ENCODE data around the gene PRSS1. TPM values are rescaled to one million over a fixed set of nuclear protein-coding genes. Genes with fewer than 3 reads are reported as not detected.

PRSS1 gene
- total and polyA plus RNA-seq, 2 experiments from 2014 or later: not detected

DNA sequence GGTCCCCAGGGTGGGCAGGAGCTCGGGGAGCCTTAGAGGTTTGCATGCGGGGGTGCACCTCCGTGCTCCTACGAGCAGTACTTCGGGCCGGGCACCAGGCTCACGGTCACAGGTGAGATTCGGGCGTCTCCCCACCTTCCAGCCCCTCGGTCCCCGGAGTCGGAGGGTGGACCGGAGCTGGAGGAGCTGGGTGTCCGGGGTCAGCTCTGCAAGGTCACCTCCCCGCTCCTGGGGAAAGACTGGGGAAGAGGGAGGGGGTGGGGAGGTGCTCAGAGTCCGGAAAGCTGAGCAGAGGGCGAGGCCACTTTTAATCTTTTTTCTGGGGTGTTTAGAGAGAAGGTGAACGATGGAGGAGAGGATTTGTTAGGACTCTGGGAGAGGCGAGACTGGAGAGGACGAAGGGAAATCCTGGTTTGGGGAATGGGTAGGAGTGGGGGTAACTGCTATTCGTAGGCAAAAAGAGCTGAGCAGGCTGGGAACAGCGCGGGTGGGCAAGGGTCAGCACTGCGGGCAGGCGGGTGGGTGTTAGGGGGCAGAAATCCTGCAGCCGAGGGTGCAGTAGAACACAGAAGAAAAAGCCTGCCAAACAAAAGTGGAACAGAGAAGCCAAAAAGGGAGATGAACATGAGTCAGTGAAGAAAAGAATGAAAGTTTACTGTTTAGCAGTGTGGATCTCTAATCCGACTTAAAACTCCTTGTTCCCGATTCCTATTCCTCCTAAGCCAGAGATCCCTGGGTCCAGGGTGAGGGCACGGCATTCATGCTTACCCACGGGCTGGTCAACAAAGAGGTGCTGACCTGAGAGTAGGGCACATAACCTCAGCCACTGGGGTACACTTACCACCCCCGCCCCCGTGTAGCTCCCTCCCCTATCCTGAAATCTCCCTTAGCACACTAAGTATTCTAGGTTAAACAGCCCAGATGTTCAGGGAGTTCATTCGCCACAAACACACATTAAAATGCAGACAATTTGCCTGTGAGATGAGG lies 48.4 kb downstream of the PRSS1 start:
- no peaks in the 10 kb centered on the region for H4K20me1 ChIP-seq (replicated peaks; ENCODE audit: insufficient read depth)
- H3K4me1 ChIP-seq (ENCODE audit: insufficient read depth): peaks cover 49% of the 10 kb centered on the region
- Mint-ChIP-seq H3K36me3 (ENCODE audit: low read depth) (peaks cover 20% of the 10 kb centered on the region), H3K27me3 (ENCODE audit: insufficient read depth, low read depth, poor library complexity) (peaks cover 35% of the 10 kb centered on the region), H3K4me3 (peak overlapping the region; percentile 86), H3K9me3 (peaks cover 6% of the 10 kb centered on the region; the same call in 1 of the 3 replicates), H3K4me1 (peaks cover 56% of the 10 kb centered on the region), H3K27ac (0 out of 2 replicates have a peak overlapping the region, but pooled peaks have one; percentile 19)
- peaks cover 9% of the 10 kb centered on the region; the same call in 1 of the 2 replicates for H3K9me2 ChIP-seq (ENCODE audit: insufficient read depth)
- no peak overlapping the region for H3K27ac ChIP-seq (ENCODE audit: low read depth)
- TF ChIP-seq, protein P1, sequence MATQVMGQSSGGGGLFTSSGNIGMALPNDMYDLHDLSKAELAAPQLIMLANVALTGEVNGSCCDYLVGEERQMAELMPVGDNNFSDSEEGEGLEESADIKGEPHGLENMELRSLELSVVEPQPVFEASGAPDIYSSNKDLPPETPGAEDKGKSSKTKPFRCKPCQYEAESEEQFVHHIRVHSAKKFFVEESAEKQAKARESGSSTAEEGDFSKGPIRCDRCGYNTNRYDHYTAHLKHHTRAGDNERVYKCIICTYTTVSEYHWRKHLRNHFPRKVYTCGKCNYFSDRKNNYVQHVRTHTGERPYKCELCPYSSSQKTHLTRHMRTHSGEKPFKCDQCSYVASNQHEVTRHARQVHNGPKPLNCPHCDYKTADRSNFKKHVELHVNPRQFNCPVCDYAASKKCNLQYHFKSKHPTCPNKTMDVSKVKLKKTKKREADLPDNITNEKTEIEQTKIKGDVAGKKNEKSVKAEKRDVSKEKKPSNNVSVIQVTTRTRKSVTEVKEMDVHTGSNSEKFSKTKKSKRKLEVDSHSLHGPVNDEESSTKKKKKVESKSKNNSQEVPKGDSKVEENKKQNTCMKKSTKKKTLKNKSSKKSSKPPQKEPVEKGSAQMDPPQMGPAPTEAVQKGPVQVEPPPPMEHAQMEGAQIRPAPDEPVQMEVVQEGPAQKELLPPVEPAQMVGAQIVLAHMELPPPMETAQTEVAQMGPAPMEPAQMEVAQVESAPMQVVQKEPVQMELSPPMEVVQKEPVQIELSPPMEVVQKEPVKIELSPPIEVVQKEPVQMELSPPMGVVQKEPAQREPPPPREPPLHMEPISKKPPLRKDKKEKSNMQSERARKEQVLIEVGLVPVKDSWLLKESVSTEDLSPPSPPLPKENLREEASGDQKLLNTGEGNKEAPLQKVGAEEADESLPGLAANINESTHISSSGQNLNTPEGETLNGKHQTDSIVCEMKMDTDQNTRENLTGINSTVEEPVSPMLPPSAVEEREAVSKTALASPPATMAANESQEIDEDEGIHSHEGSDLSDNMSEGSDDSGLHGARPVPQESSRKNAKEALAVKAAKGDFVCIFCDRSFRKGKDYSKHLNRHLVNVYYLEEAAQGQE (IDR thresholded peaks at IDR 0.05; ENCODE audit: unreplicated experiment): no peak
- no peak for TF ChIP-seq STAT1 (IDR thresholded peaks at IDR 0.05; ENCODE audit: unreplicated experiment)
- no peak for TF ChIP-seq ETS1 (IDR thresholded peaks at IDR 0.05)
- TF ChIP-seq, protein P2, sequence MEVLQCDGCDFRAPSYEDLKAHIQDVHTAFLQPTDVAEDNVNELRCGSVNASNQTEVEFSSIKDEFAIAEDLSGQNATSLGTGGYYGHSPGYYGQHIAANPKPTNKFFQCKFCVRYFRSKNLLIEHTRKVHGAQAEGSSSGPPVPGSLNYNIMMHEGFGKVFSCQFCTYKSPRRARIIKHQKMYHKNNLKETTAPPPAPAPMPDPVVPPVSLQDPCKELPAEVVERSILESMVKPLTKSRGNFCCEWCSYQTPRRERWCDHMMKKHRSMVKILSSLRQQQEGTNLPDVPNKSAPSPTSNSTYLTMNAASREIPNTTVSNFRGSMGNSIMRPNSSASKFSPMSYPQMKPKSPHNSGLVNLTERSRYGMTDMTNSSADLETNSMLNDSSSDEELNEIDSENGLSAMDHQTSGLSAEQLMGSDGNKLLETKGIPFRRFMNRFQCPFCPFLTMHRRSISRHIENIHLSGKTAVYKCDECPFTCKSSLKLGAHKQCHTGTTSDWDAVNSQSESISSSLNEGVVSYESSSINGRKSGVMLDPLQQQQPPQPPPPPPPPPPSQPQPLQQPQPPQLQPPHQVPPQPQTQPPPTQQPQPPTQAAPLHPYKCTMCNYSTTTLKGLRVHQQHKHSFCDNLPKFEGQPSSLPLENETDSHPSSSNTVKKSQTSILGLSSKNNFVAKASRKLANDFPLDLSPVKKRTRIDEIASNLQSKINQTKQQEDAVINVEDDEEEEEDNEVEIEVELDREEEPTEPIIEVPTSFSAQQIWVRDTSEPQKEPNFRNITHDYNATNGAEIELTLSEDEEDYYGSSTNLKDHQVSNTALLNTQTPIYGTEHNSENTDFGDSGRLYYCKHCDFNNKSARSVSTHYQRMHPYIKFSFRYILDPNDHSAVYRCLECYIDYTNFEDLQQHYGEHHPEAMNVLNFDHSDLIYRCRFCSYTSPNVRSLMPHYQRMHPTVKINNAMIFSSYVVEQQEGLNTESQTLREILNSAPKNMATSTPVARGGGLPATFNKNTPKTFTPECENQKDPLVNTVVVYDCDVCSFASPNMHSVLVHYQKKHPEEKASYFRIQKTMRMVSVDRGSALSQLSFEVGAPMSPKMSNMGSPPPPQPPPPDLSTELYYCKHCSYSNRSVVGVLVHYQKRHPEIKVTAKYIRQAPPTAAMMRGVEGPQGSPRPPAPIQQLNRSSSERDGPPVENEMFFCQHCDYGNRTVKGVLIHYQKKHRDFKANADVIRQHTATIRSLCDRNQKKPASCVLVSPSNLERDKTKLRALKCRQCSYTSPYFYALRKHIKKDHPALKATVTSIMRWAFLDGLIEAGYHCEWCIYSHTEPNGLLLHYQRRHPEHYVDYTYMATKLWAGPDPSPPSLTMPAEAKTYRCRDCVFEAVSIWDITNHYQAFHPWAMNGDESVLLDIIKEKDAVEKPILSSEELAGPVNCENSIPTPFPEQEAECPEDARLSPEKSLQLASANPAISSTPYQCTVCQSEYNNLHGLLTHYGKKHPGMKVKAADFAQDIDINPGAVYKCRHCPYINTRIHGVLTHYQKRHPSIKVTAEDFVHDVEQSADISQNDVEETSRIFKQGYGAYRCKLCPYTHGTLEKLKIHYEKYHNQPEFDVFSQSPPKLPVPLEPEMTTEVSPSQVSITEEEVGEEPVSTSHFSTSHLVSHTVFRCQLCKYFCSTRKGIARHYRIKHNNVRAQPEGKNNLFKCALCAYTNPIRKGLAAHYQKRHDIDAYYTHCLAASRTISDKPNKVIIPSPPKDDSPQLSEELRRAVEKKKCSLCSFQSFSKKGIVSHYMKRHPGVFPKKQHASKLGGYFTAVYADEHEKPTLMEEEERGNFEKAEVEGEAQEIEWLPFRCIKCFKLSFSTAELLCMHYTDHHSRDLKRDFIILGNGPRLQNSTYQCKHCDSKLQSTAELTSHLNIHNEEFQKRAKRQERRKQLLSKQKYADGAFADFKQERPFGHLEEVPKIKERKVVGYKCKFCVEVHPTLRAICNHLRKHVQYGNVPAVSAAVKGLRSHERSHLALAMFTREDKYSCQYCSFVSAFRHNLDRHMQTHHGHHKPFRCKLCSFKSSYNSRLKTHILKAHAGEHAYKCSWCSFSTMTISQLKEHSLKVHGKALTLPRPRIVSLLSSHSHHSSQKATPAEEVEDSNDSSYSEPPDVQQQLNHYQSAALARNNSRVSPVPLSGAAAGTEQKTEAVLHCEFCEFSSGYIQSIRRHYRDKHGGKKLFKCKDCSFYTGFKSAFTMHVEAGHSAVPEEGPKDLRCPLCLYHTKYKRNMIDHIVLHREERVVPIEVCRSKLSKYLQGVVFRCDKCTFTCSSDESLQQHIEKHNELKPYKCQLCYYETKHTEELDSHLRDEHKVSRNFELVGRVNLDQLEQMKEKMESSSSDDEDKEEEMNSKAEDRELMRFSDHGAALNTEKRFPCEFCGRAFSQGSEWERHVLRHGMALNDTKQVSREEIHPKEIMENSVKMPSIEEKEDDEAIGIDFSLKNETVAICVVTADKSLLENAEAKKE (CRISPR knock-in tag; IDR thresholded peaks at IDR 0.05): no peak
- TF ChIP-seq, protein P3, sequence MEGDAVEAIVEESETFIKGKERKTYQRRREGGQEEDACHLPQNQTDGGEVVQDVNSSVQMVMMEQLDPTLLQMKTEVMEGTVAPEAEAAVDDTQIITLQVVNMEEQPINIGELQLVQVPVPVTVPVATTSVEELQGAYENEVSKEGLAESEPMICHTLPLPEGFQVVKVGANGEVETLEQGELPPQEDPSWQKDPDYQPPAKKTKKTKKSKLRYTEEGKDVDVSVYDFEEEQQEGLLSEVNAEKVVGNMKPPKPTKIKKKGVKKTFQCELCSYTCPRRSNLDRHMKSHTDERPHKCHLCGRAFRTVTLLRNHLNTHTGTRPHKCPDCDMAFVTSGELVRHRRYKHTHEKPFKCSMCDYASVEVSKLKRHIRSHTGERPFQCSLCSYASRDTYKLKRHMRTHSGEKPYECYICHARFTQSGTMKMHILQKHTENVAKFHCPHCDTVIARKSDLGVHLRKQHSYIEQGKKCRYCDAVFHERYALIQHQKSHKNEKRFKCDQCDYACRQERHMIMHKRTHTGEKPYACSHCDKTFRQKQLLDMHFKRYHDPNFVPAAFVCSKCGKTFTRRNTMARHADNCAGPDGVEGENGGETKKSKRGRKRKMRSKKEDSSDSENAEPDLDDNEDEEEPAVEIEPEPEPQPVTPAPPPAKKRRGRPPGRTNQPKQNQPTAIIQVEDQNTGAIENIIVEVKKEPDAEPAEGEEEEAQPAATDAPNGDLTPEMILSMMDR (conservative IDR thresholded peaks at IDR 0.05; ENCODE audit: low read depth in 2 of 2): no peak
- TF ChIP-seq NANOG (IDR thresholded peaks at IDR 0.05; ENCODE audit: borderline replicate concordance): no peak
- TF ChIP-seq POLR2AphosphoS5 (IDR thresholded peaks at IDR 0.05; ENCODE audit: low read depth): no peak
- TF ChIP-seq ZNF331 (CRISPR knock-in tag; IDR thresholded peaks at IDR 0.05; ENCODE audit: low read depth): no peak
- TF ChIP-seq EZH2 (IDR thresholded peaks at IDR 0.05; ENCODE audit: low read depth, unreplicated experiment): no peak
- TF ChIP-seq EZH2phosphoT487 (IDR thresholded peaks at IDR 0.05; ENCODE audit: unreplicated experiment): no peak
- no peaks in the 10 kb centered on the region for H3F3A ChIP-seq (replicated peaks; ENCODE audit: low read depth)
- peaks cover 67% of the 10 kb centered on the region for H3K27me3 ChIP-seq (ENCODE audit: insufficient read depth)
- H3K36me3 ChIP-seq (ENCODE audit: insufficient read depth): no peaks in the 10 kb centered on the region
- peak overlapping the region; percentile 90 for H2AFZ ChIP-seq
- H3K4me2 ChIP-seq: peak overlapping the region; percentile 94
- peak overlapping the region; percentile 87 for H3K4me3 ChIP-seq
- ATAC-seq: peak; percentile 19
- peak; percentile 47 for DNase-seq (ENCODE audit: low spot score)
- H3K79me2 ChIP-seq (replicated peaks; ENCODE audit: insufficient read depth): no peaks in the 10 kb centered on the region

Measured in GM23338 (cell line).